ENCODE results near the gene DYRK4.

DYRK4 gene

DNA sequence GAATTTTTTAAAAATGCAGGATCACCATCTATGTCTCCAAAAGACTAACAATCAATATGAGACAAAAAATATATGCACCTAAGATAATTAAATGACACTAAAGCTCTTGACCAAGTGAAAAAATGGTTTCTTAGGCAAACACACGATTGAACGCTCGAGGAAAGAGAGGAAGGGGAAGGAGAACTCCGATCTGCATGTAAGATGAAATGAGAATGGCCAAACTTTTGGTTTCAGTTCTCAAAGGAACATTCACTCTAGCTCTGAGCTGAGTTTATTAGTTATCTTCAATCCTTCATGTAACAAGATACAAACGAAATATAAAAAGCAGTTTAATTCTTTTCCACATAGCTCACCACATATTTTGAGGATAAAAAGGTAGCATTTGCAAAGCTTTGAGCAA, 2.8 kb downstream of the DYRK4 start:
- DNase-seq: no peak

DNA sequence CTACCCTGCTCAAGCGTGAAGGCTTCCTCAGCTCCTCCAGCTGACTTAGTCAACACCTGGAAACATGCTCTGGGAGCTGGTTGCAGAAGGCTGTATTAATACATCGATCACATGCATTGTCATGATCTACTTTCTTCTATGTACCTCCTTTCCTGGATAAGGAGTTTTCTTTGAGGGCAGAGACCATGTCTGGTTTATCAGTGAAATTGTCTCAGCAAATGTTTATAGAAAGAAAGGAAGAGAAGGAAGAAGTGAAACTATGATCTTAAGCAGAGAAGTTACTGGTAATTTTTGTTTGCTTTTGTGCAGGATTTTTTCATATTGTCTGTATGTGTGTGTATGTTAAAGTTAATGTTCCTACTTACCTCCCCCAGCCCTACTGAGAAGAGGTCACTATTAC, 4.5 kb downstream of the DYRK4 start:
- DNase-seq: no peak

DNA sequence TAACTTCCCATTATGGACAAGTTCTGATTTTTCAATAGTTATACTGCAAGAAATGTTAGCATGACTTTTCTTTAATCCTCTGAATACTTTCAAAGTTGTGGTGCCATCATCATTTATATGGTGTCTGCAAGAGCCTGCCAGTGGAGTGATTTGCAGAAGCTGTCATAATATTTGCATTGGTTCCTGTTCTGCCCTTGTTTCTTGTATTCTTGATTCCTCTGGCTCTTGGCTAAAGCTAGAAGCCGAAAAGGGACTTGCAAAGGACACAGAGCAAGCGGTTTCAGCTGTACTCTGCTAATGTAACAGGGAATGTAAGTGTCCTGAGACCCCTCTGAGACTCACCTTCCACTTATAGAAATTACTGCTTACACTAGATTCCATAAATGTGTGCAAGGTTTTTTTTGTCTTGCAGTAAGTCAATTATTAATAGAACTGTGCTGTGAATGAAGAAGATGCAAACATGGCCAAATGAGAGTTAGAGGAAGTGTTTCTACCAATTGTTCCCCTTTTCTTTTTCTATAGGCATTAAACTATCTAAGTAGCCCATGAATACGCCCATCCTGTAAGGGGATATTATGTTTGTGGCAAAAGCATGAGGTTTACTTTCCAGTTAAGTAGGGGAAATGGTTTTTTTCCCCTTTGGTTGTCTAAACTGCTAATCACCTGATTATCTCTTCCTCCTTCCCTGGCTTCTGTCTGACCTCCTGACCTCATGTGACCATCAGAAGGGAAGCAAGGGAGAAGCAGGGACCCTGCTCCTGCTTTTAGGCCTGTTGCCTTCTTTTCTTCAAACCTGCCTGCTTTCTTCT, 5.3 kb downstream of the DYRK4 start:
- DNase-seq: no peak

DNA sequence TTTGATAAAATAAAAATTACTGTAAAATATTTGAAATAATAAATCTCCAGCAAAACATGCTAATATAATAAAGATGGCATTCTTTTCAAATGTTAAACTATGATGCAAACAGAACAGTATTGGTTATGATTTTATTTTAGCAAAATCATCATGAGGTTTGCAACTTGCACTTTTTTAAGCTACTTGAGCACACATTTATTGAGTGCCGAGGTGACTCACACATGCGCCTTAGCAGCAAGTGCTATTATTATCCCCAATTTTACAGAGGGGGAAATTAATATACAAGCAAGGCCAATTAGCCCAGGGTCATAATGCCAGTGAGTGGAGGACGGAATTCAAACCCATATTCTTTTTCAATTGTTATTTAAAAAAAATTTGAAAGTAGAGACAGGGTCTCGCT, 7.3 kb downstream of the DYRK4 start:
- no peak for DNase-seq

DNA sequence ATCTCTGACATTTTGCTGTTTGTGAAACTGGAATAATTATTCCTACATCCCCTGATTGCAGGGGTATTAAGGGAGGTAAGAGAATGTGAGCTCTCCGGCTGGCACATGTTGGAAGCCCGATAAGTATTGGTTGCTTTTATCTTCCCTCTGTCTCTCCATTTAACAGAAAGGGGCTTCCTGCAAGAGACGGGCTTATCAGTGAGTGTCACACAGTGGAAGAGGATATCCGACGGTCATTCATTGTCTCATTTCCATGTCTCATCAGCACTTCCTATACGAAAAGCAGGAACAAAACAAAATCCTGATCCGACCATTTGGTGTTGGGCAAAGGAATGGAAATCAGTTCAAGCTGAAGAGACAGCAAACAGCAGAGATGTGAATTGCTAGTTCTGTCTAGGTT, 10.7 kb downstream of the DYRK4 start:
- DNase-seq: no peak

GRCh38 chr12:4579305-4580102, 17.5 kb downstream of the DYRK4 start:
- peak; percentile 10 for DNase-seq

DNA sequence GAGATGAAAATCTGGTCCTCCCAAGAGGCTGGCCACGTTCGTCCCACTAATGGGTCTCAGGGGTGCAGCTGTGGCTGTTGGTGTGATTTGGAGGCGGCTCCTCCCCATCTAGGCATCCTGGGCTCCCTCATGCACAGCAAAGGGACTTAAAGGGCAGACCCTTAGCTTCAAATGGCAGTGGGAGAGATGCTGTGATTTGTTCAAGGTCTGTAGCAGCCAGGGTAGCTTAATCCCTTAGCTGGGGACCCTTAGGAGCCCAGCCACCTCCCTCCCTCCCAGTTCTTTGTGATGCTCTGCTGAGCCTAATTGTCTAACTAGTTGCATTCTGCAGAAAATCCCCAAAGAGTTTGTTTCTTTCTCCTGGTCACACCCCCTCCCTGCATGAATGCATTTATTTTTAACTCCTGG, 18.3 kb downstream of the DYRK4 start:
- no peak for DNase-seq

- no peak for DNase-seq
Observed at GRCh38 chr12:4584281-4584680, 22.3 kb downstream of the DYRK4 start.

GRCh38 chr12:4584896-4585295, 22.9 kb downstream of the DYRK4 start:
- no peak for DNase-seq

- DNase-seq: no peak
Observed at GRCh38 chr12:4586500-4586899, 24.5 kb downstream of the DYRK4 start.

DNA sequence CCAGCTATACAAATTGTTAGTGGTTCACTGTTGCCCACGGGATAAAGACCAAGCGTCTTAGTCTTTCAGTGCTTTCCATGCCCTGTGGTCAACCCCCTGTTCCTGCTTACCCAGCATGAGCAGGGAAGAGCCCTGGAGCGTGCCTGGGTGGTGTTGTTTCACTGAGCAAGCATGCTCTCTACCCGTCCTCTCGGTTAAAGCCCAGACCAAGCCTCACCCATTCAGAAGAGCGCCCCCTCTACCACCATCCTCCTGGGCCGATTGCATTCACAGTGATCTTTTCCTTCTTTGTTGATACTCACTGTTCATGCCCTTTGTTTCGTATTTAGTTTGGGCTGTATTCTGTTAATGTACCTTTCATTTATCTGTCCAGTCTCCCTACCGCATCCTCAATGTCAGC, 25.1 kb downstream of the DYRK4 start:
- no peak for DNase-seq

DNA sequence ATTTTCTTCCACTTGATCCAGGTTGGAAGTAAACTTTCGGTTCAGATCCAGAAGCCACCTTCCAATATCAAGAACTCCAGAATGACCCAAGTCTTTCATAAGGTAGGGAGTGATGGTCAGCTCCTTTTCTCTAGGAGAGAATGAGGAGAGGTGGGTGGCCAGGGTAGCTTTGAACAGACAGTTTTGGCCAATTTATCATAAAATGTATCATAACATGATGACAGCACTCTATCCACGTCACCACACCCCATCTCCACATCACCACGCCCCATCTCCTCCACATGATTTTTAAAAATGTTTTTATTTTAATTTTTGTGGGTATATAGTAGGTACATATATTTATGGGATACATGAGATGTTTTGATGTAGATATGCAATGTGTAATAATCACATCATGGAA, 26.9 kb downstream of the DYRK4 start:
- DNase-seq: no peak

GRCh38 chr12:4589941-4590340, 27.9 kb downstream of the DYRK4 start:
- DNase-seq: no peak

GRCh38 chr12:4591180-4591687, 29.2 kb downstream of the DYRK4 start:
- DNase-seq: no peak

DNA sequence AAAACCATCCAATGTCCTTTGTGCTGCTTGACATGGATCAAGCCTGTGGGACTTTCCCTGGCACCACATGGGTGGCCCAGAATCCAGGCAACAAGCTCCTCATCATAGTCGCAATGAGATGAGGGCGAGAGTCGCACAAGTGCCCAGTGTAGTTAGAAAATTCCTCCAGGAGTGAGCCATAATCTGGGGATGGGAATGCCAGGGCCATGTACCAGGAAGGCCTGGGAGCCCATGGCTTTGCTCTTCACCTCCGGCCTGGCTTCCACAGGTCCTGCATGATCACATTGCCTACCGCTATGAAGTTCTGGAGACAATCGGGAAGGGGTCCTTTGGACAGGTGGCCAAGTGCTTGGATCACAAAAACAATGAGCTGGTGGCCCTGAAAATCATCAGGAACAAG, 33.9 kb downstream of the DYRK4 start:
- DNase-seq: no peak

GRCh38 chr12:4603421-4603820, 41.4 kb downstream of the DYRK4 start:
- no peak for DNase-seq

DNA sequence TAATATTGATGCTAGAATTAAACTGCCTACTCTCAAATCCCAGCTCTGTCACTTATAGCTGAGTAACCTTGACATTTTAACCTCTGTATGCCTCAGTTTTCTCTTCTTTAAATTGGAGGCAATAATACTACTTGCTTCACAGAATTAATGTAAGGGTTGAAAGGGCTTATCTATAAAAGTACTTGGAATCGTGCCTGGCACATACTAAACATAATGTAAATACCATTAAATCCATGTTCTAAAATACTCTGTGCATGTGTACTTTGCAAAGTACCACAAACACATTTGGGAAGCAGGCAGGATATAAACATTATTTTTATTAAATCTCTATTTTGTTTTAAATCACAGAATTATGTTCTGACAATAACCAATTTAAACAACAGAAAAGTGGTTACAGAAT, 41.9 kb downstream of the DYRK4 start:
- no peak for DNase-seq

GRCh38 chr12:4604684-4605193, 42.7 kb downstream of the DYRK4 start:
- peak; percentile 85 for DNase-seq

DNA sequence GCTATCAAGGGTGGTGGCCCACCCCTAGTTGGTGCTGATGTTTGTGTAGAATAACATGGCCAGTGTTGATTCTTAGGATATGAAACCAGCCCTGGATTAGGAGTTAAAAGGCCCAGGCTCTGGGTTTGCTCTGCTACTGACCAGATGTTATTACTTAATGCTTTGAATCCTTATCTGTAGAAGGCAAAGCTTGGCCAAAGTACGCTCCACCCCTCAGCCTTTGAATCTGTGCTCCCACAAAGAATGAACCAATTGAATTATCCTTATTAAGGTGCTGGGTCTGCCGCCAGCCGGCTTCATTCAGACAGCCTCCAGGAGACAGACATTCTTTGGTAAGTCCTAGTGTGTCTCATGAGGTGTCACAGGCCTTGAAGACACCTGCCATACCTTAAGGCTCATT, 45.0 kb downstream of the DYRK4 start:
- no peak for DNase-seq

DNA sequence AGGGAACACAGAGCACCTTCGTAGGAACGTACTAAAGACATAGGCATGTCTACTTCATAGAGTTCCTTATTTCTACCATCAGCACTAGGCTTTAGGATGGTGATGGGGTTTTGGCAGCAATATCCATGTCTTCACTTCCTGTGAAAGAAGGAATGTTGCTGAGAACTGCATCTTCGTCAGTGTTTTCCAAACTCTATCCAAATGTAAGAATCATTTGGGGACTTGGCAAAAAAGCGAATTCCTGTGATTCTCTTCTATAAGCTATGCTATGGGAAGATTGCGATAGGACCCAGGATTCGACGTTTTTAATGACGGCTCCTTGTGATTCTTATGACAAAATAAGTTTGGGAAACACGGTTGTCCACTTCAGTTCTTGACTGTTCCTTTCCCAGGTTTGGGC, 47.1 kb downstream of the DYRK4 start:
- no peak for DNase-seq

DNA sequence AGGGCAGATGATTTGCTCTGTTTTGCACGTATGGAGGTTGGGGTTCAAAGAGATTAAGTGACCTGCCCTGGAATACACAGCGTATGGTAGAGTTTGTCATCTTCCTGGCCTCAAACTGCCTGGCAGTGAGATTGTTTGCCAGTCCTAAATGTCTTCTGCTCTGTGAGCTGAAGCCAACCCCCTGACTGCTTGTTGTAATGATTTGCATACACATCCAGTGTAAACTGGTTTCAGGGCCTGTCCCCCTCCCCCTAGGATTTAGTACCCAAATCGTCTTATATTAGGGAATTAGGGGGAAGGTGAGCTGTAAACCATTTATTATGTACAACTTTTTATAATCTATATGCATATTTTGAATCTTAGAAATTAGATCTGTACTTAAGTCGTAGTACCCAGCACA, 48.5 kb downstream of the DYRK4 start:
- no peak for DNase-seq

- no peak for DNase-seq
Observed at GRCh38 chr12:4615667-4616066, 53.7 kb downstream of the DYRK4 start.

DNA sequence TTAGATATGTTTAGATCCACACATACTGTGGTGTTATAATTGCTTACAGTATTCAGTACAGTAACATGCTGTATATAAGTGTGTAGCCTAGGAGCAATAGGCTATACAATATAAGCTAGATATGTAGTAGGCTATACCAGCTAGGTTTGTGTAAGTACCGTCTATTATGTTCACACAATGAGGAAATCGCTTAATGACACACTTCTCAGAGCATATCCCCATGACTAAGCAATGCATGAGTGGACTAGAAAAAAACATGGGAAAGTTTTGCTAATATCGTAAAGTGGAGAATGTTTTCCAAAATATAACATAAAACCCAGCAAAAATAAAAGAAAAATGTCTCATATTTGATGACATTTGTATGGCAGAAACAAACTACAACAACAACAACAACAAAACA, 59.5 kb downstream of the DYRK4 start:
- DNase-seq: no peak

DNA sequence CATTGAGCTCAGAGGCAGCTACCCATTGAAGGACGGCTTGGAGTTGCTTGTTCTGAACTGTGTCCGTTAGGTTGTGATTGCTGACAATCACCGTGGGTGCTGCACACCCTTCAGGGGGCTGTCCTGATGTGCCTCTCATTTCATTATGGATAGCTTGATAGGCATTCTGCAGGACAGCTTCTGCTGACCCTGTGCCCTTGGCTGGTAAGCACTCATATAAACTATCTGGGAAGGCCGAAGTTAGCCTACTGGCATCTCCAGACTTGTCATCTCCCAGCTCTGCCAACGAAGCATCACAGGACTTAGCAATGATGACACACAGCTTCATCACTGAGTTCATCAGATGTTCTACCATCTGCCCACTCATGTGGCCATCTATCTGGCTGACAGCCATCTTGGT, 64.5 kb downstream of the DYRK4 start:
- DNase-seq: no peak

Data from CD4-positive, alpha-beta T cell treated with Interleukin-21 for 1 hour (primary cell).